NCI-H1048 (cell line): ENCODE results near the gene PLPPR1.

Experiments
- DNase-seq: peaks from one replicate; lab custom pipeline; 2025; lab: John Stamatoyannopoulos, UW

PLPPR1 gene

GRCh38 chr9:101352892-101353463 lies 324.5 kb downstream of the PLPPR1 start:
- no peak for DNase-seq

- no peak for DNase-seq
These were observed 325.2 kb downstream of the PLPPR1 start for GRCh38 chr9:101353683-101354082.

GRCh38 chr9:101354143-101354764 lies 325.7 kb downstream of the PLPPR1 start:
- no peak for DNase-seq

- no peak for DNase-seq
These were observed 326.5 kb downstream of the PLPPR1 start for GRCh38 chr9:101354765-101355708.

GRCh38 chr9:101356619-101357018 lies 328.1 kb downstream of the PLPPR1 start:
- no peak for DNase-seq

GRCh38 chr9:101359679-101360078 lies 331.2 kb downstream of the PLPPR1 start:
- DNase-seq, result no peak

- no peak for DNase-seq
These were observed 332.1 kb downstream of the PLPPR1 start for GRCh38 chr9:101360647-101361046.

- DNase-seq, result no peak
These were observed 333.9 kb downstream of the PLPPR1 start for GRCh38 chr9:101362450-101362849.

- DNase-seq, result no peak
These were observed 336.7 kb downstream of the PLPPR1 start for GRCh38 chr9:101365181-101365580.

GRCh38 chr9:101366038-101366756 lies 337.7 kb downstream of the PLPPR1 start:
- DNase-seq, result no peak

- DNase-seq, result no peak
These were observed 338.8 kb downstream of the PLPPR1 start for GRCh38 chr9:101367323-101367722.

GRCh38 chr9:101369286-101369685 lies 340.8 kb downstream of the PLPPR1 start:
- DNase-seq, result no peak

- no peak for DNase-seq
These were observed 341.5 kb downstream of the PLPPR1 start for GRCh38 chr9:101369884-101370531.

GRCh38 chr9:101371813-101372212 lies 343.3 kb downstream of the PLPPR1 start:
- no peak for DNase-seq

GRCh38 chr9:101372327-101373118 lies 344.0 kb downstream of the PLPPR1 start:
- DNase-seq, result no peak
